CD4-positive, alpha-beta T cell (primary cell): ENCODE data around the gene TAS2R60. TPM values are rescaled to one million over a fixed set of nuclear protein-coding genes. Genes with fewer than 3 reads are reported as not detected.
A peak's percentile ranks its signal among the peaks of the same experiment; 100 is the strongest.

Experiments used
- ATAC-seq: fragments of 200-7000 bp; cut with Tn5 transposase; one replicate; pipeline ENCODE4 v1.10.0; 2022; ENCODE audit warnings: mild to moderate bottlenecking; ENCODE audit not compliant: poor library complexity
- CTCF ChIA-PET: fragments of 350-600 bp; sonication (Branson Sonifier 250); formaldehyde crosslinking; loops from one replicate; lab custom pipeline; 2021; ENCODE audit warnings: antibody characterized with exemption, inconsistent platforms; lab: Charles Lee
- POLR2A ChIA-PET: fragments of 350-600 bp; sonication (Branson Sonifier 250); formaldehyde crosslinking; loops from one replicate; lab custom pipeline; 2021; ENCODE audit warnings: antibody characterized with exemption, inconsistent platforms; lab: Charles Lee
- DNase-seq, 14 experiments: peaks; one replicate each; pipeline ENCODE4 v3.0.0-alpha.2; 2013 to 2020; ENCODE audit warnings: mixed read lengths in 2 of 14
- H3K27ac ChIP-seq, 2 donors: one replicate each; pipeline versions ENCODE4 v1.5.1 to v1.7.0; 2013; ENCODE audit warnings: low read length in 2 of 2, low read depth in 1 of 2, mild to moderate bottlenecking in 1 of 2
- H3K27me3 ChIP-seq, 2 experiments: 1 replicate in 1 of 2; 2 replicates in 1 of 2; pipeline versions ENCODE4 v1.6.1 to v1.7.0; 2013; ENCODE audit warnings: low read length in 2 of 2, control low read depth in 1 of 2, mild to moderate bottlenecking in 1 of 2, moderate library complexity in 1 of 2; ENCODE audit not compliant: insufficient read depth in 2 of 2, control insufficient read depth in 1 of 2
- H3K36me3 ChIP-seq: one replicate; pipeline ENCODE4 v1.6.1; 2013; ENCODE audit warnings: low read length, control low read depth; ENCODE audit not compliant: insufficient read depth
- H3K4me1 ChIP-seq: one replicate; pipeline ENCODE4 v1.6.1; 2013; ENCODE audit warnings: low read length, control low read depth; ENCODE audit not compliant: insufficient read depth
- H3K4me3 ChIP-seq: one replicate; pipeline ENCODE4 v1.5.1; 2013; ENCODE audit warnings: mild to moderate bottlenecking, low read length, moderate library complexity
- H3K9me3 ChIP-seq, 2 experiments: 1 replicate in 1 of 2; 2 replicates in 1 of 2; pipeline versions ENCODE4 v1.6.1 to v1.7.0; 2013; ENCODE audit warnings: low read length in 2 of 2, mild to moderate bottlenecking in 2 of 2, control low read depth in 1 of 2, moderate library complexity in 1 of 2; ENCODE audit not compliant: control insufficient read depth in 1 of 2, insufficient read depth in 1 of 2
- H3K27ac Mint-ChIP-seq: one replicate; pipeline ENCODE4 v1.8.0; 2020; ENCODE audit warnings: mixed read lengths
- H3K27me3 Mint-ChIP-seq: one replicate; pipeline ENCODE4 v1.8.0; 2021; ENCODE audit warnings: mixed read lengths
- H3K36me3 Mint-ChIP-seq: one replicate; pipeline ENCODE4 v1.8.0; 2021; ENCODE audit warnings: low read depth, mixed read lengths
- H3K4me1 Mint-ChIP-seq: one replicate; pipeline ENCODE4 v1.8.0; 2021; ENCODE audit warnings: low read depth, mixed read lengths
- H3K4me3 Mint-ChIP-seq: one replicate; pipeline ENCODE4 v1.8.0; 2020; ENCODE audit warnings: mild to moderate bottlenecking, mixed read lengths
- H3K9me3 Mint-ChIP-seq: one replicate; pipeline ENCODE4 v1.8.0; 2020; ENCODE audit warnings: mixed read lengths
- CTCF ChIP-seq: fragments of 200-600 bp; IDR thresholded peaks from one replicate; pipeline ENCODE4 v1.8.0; 2022; ENCODE audit warnings: antibody characterized with exemption, mild to moderate bottlenecking
- intact Hi-C, 2 experiments: fragments of 100-400 bp; cut with DNase I in 1 of 2; cut with micrococcal nuclease in 1 of 2; formaldehyde crosslinking; loops; one replicate each; pipeline versions ENCODE4 v1.15.1 to v1.9.0; 2023 to 2025; cut with DNase I, micrococcal nuclease
- total RNA-seq, 174 experiments: library from RNA in 2 of 174; stranded (reverse) in 2 of 174; gene quantifications; one replicate each; pipeline ENCODE4 v1.2.3 and lab custom pipeline; 2021 to 2026

TAS2R60 gene
- total RNA-seq, 2 experiments from 2014 or later: 0.47 to 0.61 TPM

GRCh38 chr7:143395187-143396149 is 47.8 kb upstream of the TAS2R60 start:
- ChIA-PET CTCF (interaction anchor here (1.7 kb wide), 1 partner anchor 15 kb away, joined by 9 read pairs; no protein-coding TSS in a partner anchor), POLR2A (interaction anchor here (1.7 to 2.1 kb wide), 2 partner anchors 9 to 12 kb away, joined by 6 to 7 read pairs; partner anchors contain the start of gene EPHA1)
- Histone ChIP-seq H3K27me3 (no peaks in the 10 kb centered on the region), H3K9me3 (no peaks in the 10 kb centered on the region), H3K4me3 (no peak overlapping the region), H3K4me1 (peaks cover 9% of the 10 kb centered on the region), H3K36me3 (peaks cover 80% of the 10 kb centered on the region), H3K27ac (no peak overlapping the region)
- intact Hi-C loops: no loop called here
- Mint-ChIP-seq H3K4me3 (no peak overlapping the region), H3K36me3 (peaks cover 93% of the 10 kb centered on the region), H3K27me3 (no peaks in the 10 kb centered on the region), H3K9me3 (no peaks in the 10 kb centered on the region), H3K27ac (peak overlapping the region; percentile 66), H3K4me1 (peaks cover 9% of the 10 kb centered on the region)
- no peak for TF ChIP-seq CTCF
- DNase-seq (no peak), ATAC-seq (no peak)

- peaks cover 79% of the 10 kb centered on the region for H3K36me3 ChIP-seq
- no peak for DNase-seq
- no peak overlapping the region for H3K27ac ChIP-seq
- Mint-ChIP-seq H3K9me3 (no peaks in the 10 kb centered on the region), H3K36me3 (peaks cover 95% of the 10 kb centered on the region), H3K4me1 (peaks cover 9% of the 10 kb centered on the region), H3K27me3 (no peaks in the 10 kb centered on the region), H3K27ac (no peak overlapping the region), H3K4me3 (no peak overlapping the region)
- no peaks in the 10 kb centered on the region for H3K27me3 ChIP-seq
- no peak for ATAC-seq
- H3K9me3 ChIP-seq: no peaks in the 10 kb centered on the region
- peaks cover 9% of the 10 kb centered on the region for H3K4me1 ChIP-seq
- ChIA-PET POLR2A (interaction anchor here (1.7 kb wide), 1 partner anchor 12 kb away, joined by 7 read pairs; the partner anchor contains the start of gene EPHA1), CTCF (interaction anchor here (1.7 kb wide), 1 partner anchor 16 kb away, joined by 9 read pairs; no protein-coding TSS in a partner anchor)
- no peak for TF ChIP-seq CTCF
- no peak overlapping the region for H3K4me3 ChIP-seq
- intact Hi-C loops: no loop called here
Observed at GRCh38 chr7:143396182-143396581, 47.1 kb upstream of the TAS2R60 start.

GRCh38 chr7:143396625-143397556 is 46.4 kb upstream of the TAS2R60 start:
- H3K4me1 Mint-ChIP-seq: peaks cover 13% of the 10 kb centered on the region
- TF ChIP-seq CTCF: no peak
- H3K36me3 ChIP-seq: peaks cover 77% of the 10 kb centered on the region
- peaks cover 94% of the 10 kb centered on the region for H3K36me3 Mint-ChIP-seq
- ATAC-seq: no peak
- H3K27ac ChIP-seq: no peak overlapping the region
- H3K9me3 ChIP-seq: no peaks in the 10 kb centered on the region
- H3K4me1 ChIP-seq: peaks cover 10% of the 10 kb centered on the region
- ChIA-PET POLR2A (no interaction called here), CTCF (interaction anchor here (1.7 kb wide), 1 partner anchor 17 kb away, joined by 9 read pairs; no protein-coding TSS in a partner anchor)
- no peaks in the 10 kb centered on the region for H3K9me3 Mint-ChIP-seq
- no peak overlapping the region for H3K4me3 Mint-ChIP-seq
- no peak overlapping the region for H3K27ac Mint-ChIP-seq
- no peak for DNase-seq
- no peaks in the 10 kb centered on the region for H3K27me3 Mint-ChIP-seq
- no peak overlapping the region for H3K4me3 ChIP-seq
- intact Hi-C loops: no loop called here
- no peaks in the 10 kb centered on the region for H3K27me3 ChIP-seq
